HG03442 (cell line): ENCODE results near the gene COPS7A.
A peak's percentile ranks its signal among the peaks of the same experiment; 100 is the strongest.
"Not testable (repeated sequence)": the region's sequence is repeated elsewhere in the genome, so short reads cannot be mapped to it uniquely, and the experiment has no call there.

Experiments
- ATAC-seq: cut with Tn5 transposase; IDR thresholded peaks from one replicate; pipeline ENCODE4 v1.9.1; 2021; ENCODE audit warnings: mild to moderate bottlenecking, moderate library complexity; ENCODE audit not compliant: unreplicated experiment

Gene COPS7A

DNA sequence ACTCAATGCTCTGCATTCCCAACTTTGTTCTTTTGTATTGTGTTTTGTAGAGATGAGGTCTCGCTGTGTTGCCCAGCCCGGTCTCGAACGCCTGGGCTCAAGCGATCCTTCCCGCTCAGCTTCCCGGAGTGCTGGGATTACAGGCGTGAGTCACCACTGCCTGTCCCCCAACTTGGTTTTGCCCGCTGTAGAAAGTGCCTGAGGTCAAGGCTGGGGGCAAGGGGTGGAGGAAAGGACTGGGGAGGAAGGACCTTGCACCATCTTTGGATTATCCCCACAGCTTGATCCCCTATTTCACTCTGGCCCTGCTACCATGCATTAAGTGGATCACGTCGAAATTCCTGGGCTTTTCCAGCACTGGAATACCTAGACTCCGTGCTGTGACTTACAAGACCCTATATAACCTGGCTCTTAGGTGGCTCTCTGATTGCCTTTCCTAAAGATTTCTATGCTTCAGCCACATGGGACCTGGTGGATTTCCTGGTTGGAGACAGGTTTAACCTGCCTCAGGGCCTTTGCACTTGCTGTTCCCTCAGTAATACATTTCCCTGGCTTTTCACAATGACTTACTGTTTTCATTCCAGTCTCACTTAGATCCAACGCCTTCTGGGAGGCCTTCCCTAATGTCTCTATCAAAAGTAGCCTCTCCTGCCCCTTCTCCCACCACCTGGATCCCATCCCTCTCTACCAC lies 22.6 kb upstream of the COPS7A start:
- ATAC-seq, result no peak

DNA sequence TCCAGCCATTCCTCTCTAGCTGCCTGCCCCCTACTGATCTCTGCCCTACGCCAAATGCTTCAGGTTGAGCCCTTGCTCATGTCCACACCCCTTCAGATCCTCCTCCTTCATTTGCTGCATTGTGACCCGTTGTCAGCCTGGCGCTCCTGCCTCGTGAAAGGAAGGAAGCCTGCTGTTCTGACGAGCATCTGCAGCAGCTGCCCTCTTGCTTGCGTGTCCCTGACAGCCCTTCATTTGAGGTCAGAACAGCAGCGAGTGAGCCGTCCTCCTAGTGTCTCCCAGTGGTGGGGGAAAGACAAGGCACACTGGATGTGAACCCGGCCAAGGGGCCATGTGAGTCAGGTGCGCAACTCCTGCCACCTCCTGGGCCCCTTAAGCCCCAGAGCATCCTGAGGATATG lies 20.2 kb upstream of the COPS7A start:
- ATAC-seq, result no peak

DNA sequence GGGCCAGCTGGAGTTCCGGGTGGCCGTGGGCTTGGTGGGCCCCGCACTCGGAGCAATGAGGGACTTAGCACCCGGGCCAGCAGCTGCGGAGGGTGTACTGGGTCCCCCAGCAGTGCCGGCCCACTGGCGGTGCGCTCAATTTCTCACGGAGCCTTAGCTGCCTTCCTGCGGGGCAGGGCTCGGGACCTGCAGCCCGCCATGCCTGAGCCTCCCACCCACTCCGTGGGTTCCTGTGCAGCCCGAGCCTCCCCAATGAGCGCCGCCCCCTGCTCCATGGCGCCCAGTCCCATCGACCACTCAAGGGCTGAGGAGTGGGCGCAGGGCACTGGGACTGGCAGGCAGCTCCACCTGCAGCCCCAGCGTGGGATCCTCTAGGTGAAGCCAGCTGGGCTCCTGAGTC lies 15.5 kb upstream of the COPS7A start:
- ATAC-seq, result not testable (repeated sequence)

DNA sequence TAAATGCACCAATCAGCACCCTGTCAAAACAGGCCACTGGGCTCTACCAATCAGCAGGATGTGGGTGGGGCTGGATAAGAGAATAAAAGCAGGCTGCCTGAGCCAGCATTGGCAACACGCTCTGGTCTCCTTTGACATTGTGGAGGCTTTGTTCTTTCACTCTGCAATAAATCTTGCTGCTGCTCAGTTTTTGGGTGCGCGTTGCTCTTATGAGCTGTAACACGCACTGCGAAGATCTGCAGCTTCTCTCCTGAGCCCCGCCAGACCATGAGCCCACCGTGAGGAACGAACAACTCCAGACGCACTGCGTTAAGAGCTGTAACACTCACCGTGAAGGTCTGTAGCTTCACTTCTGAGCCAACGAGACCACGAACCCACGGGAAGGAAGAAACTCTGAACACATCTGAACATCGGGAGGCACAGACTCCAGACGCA lies 14.9 kb upstream of the COPS7A start:
- no peak for ATAC-seq

GRCh38 chr12:6716031-6716873 lies 7.6 kb upstream of the COPS7A start:
- not testable (repeated sequence) for ATAC-seq

GRCh38 chr12:6716874-6717437 lies 6.9 kb upstream of the COPS7A start:
- ATAC-seq, result no peak

DNA sequence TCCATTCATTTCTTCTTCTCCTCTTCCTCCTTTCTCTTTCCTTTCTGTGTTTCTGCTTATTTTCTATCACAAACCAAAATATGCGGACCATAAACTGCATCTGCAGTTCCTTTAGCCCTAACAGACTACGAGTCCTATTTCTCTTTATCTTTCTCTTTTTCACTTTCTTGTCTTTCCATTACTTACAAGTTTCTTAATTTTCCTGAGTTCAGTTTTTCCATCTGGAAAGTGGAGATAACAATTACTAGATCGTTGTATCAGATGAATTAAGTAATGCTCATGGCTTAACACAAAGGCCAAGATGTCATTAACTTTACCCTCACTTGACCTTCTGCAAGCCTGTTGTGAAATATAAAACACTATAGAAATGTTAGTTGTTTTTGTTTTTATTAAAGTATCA lies 983 bp upstream of the COPS7A start:
- ATAC-seq, result no peak

DNA sequence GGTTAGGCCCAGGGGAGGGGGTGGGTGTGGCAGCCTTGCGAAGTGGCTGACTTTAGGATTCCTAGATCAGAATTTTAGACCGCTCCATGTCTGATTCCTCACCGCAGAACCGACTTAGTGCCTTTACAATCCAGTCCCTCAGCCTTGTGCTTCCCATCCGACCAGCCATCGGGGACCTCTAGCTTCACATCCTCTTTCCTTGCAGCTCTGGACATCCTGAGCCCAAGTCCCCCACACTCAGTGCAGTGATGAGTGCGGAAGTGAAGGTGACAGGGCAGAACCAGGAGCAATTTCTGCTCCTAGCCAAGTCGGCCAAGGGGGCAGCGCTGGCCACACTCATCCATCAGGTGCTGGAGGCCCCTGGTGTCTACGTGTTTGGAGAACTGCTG lies 557 bp downstream of the COPS7A start:
- ATAC-seq, result peak; percentile 5

DNA sequence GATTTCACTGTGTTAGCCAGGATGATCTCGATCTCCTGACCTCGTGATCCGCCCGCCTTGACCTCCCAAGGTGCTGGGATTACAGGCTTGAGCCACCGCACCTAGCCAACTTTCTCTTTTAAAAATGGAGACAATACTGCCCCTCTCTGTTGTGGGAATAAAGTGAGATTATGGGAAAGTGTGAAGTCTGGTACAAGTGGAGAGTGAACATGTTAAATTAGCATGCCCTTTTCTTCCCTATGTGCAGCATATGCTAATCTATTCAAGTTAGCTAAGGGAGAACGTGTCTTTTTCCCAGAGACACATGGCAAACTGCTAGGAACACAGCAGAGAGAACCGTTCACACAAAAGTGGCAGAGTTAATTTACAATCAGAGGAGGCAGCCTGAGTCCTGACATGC lies 1.5 kb downstream of the COPS7A start:
- no peak for ATAC-seq

- ATAC-seq, result no peak
Measured at GRCh38 chr12:6729186-6729585, 5.3 kb downstream of the COPS7A start.

- no peak for ATAC-seq
Measured at GRCh38 chr12:6730169-6730568, 6.3 kb downstream of the COPS7A start.

DNA sequence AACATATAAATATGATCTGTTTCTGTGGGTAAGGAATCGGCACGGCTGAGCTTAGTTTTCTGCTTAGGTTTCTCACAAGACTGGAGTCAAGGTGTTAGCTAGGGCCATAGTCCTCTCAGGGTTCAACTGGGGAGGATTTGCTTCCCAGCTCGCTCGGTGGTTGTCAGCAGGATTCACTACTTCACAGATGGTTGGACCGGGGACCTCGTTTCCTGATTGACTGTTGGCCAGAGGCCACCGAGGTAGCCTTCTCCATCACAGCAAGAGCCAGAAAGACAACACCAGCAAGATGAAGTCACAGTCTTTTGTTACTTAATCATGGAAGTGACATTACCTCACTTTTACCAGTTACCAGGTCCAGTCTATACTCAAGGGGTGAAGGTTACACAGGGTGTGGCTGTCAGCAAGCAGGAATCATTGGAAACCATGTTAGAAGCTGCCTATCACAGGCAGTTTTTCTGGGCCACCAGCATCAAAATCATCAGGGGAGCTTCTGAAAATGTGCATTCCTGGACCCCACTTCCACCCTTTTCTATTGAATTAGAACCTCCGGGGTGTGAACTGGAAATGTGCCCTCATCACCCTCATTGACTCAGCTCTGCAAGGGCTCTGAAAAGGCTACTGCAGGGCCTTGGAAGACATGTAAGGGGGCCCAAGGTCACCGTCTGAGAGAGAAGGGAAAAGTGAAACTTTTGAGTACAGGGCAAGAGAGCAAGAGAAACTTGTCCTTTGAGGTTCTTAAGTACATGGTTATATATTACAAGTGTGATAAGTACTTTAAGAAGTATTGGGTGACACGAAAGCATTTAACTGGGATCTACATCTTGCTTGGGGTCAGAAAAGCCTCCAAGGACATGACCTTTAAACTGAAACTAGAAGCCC lies 10.9 kb downstream of the COPS7A start:
- no peak for ATAC-seq

DNA sequence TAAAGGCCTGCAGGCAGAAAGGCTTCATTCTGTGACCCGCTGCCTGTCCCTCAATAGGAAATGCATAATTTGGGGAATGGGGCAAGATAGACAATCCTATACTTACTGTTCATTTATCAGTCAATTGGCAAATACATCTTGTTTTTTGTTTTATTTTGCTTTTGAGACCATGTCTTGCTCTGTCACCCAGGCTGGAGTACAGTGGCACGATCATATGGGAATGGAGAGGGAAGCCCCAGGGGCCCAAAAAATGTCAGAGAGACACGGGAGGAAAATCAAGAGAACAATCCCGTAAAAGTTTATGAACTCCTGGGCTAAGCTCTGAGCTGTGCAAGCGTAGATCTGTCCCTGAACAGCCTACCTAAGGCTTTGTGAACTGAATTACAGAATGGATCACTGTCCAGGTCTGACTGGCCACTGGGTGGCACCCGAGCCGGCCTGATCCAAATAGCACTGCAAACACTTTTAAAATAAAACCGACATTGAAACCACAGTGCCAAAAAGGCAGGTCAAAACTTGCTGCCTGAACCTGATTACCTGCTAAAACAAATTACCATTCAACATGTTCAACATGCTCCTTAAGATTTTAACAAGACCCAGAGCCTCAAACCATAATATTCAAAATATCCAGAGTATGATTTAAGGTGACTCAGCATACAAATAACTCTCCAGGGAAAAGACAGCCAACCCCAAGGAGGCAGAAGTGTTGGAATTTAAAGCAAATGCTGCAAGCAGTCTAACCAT lies 11.8 kb downstream of the COPS7A start:
- ATAC-seq, result no peak

- no peak for ATAC-seq
Measured at GRCh38 chr12:6736754-6737153, 12.9 kb downstream of the COPS7A start.

- ATAC-seq, result not testable (repeated sequence)
Measured at GRCh38 chr12:6742080-6742479, 18.2 kb downstream of the COPS7A start.

DNA sequence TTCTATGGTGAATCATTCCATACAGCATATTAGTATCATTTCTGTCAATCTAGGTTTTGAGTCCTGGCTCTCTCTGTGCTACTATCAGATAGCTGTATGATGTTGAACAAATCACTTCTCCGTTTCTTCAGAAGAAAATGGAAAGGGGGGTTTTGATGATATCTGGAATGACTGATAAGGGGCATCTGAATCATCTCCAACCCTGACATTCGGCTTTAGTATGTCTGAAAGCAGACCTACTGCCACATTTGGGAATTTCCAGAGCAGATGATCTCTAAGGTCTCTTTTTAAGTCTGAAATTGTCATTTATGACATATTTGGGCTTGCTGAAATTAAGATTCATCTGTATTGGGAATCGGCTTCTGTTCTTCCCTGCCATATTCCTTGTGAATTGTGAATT lies 19.0 kb downstream of the COPS7A start:
- no peak for ATAC-seq

GRCh38 chr12:6743300-6743699 lies 19.5 kb downstream of the COPS7A start:
- ATAC-seq, result not testable (repeated sequence)

DNA sequence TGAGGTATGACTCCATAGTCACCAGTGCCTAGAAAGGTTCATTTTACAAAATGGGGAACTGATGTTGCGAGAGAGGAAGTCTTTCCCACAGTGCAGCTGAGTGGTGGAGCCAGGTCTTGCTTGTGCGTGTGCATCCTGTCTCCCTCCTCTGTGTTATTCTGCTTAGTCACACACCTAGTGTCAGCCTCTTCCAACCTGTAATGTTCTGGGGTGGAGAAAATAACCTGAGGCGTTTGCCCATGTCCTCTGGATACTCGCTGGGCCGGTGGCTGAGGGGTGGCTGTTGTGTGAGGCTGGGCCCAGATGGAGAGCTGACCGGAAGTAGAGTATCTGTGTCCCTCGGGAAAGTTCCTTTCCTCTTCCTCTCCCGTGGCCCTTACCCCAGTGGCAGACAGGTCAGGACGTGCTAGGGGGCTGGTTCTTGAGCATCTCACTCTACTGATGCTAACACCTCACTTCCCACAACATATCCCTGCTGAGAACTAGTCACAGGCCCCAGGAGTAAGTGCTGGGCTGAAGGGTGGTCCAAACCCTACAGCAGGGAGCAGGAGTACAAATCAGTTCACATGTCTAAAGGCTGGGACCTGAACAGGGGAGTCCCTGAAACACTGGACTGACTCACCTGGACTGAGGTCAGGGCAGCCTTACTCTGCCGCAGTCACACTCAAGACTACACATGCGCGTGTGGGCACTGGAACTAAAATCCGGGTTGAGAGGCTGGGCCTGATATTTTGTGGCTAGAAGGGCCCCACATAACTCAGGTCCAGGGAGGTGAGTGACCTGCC lies 22.1 kb downstream of the COPS7A start:
- ATAC-seq, result no peak

GRCh38 chr12:6747216-6747615 lies 23.4 kb downstream of the COPS7A start:
- no peak for ATAC-seq

- ATAC-seq, result no peak
Measured at GRCh38 chr12:6748761-6749160, 24.9 kb downstream of the COPS7A start.
